ENCODE data around the gene APOBEC4. TPM values are rescaled to one million over a fixed set of nuclear protein-coding genes. Genes with fewer than 3 reads are reported as not detected.
"Not testable (repeated sequence)": the region's sequence is repeated elsewhere in the genome, so short reads cannot be mapped to it uniquely, and the experiment has no call there.

Gene APOBEC4
- total RNA-seq, 4 donors from 2014 or later, result not detected

DNA sequence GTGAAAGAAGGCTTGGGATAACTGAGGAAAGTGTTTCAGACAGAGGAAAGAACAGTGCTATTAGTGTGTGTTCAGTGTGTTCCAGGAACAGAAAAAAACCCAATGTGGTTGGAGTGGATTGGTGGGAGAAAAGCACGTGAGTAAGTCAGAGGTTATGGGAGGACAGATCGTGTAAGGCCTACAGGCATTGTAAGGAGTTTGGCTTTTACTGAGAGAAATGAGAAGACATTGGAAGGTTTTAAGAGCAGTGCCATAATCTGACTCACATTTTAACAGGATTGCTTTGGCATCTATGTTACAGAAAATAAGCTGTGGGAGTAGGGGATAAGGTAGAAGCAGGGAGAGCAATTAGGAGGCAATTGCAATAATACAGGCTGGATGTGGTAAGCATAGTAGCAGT, 22.4 kb downstream of the APOBEC4 start:
- intact Hi-C loops (cut with DNase I), result loop anchor here (10.0 kb wide), 1 partner anchor 156 kb away; the partner anchor contains the start of gene SMG7
- peaks cover 17 to 78% (median 17%) of the 10 kb centered on the region in 3 donors for H3K4me1 ChIP-seq
- no peaks in the 10 kb centered on the region for H3K9me3 ChIP-seq
- 39 to 44% methylated on average over 2 of the region's 2 CpGs for WGBS, 2 donors
- no peak for TF ChIP-seq POLR2A (IDR thresholded peaks at IDR 0.05)
- TF ChIP-seq, protein P1, sequence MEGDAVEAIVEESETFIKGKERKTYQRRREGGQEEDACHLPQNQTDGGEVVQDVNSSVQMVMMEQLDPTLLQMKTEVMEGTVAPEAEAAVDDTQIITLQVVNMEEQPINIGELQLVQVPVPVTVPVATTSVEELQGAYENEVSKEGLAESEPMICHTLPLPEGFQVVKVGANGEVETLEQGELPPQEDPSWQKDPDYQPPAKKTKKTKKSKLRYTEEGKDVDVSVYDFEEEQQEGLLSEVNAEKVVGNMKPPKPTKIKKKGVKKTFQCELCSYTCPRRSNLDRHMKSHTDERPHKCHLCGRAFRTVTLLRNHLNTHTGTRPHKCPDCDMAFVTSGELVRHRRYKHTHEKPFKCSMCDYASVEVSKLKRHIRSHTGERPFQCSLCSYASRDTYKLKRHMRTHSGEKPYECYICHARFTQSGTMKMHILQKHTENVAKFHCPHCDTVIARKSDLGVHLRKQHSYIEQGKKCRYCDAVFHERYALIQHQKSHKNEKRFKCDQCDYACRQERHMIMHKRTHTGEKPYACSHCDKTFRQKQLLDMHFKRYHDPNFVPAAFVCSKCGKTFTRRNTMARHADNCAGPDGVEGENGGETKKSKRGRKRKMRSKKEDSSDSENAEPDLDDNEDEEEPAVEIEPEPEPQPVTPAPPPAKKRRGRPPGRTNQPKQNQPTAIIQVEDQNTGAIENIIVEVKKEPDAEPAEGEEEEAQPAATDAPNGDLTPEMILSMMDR (IDR thresholded peaks at IDR 0.05), result no peak
- no peaks in the 10 kb centered on the region for H3K27me3 ChIP-seq
- H3K27ac ChIP-seq, result peak overlapping the region in 2 of 4 donors; percentile 18 to 19
- H3K4me3 ChIP-seq, result no peak overlapping the region
- DNase-seq, result no peak
- peaks cover 0 to 61% (median 4%) of the 10 kb centered on the region in 3 donors for H3K36me3 ChIP-seq

DNA sequence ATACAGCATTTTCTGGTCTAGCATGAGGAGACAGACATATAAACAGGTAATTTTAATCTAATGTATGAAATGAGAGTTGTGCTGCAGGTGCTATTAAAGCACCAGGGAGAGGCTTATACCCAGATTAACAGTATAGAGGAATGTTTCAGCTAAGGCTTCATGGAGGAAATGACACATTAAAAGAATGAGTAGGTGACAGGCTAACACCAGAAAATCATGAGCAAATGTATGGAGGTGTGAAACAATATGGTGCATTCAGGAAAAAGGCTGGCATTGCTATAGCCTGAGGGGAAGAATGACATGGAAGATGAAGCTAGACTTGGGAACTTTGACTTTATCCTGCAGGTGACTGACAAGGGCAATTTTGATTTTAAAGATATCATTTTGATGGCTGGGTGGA, 24.6 kb downstream of the APOBEC4 start:
- Histone ChIP-seq H3K9me3 (no peaks in the 10 kb centered on the region), H3K4me1 (peaks cover 17 to 74% (median 19%) of the 10 kb centered on the region in 3 donors), H3K4me3 (no peak overlapping the region), H3K27ac (no peak overlapping the region), H3K36me3 (peaks cover 0 to 81% (median 4%) of the 10 kb centered on the region in 3 donors), H3K27me3 (no peaks in the 10 kb centered on the region)
- intact Hi-C loops (cut with DNase I), result no loop called here
- DNase-seq, result no peak
- TF ChIP-seq POLR2A (IDR thresholded peaks at IDR 0.05), result no peak
- TF ChIP-seq, protein P1 (IDR thresholded peaks at IDR 0.05), result no peak

DNA sequence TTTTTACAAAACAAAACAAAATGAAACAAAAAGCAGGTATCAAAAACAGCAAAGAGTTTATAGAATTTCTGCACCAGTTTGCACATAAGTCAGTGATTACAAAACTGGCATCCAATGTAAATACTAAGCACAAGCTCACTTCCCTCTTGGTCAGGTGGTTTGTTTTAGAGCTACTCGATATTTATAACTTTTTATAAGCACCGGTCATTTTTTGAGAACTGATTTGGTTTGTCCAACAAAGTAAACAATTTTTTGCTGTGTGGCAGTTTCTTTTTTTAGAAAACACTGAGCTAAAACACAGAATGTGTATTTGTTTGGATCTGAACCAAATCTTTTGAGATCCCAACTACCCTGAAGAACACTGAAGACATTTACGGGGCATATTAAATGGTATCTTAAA, 26.9 kb downstream of the APOBEC4 start:
- DNase-seq; H3K9me3 ChIP-seq; H3K4me3 ChIP-seq; intact Hi-C loops (cut with DNase I); H3K27me3 ChIP-seq: not testable (repeated sequence)
- H3K27ac ChIP-seq, result peak overlapping the region in 1 of 4 donors; percentile 49
- 33 to 62% methylated on average over 3 of the region's 3 CpGs for WGBS, 2 donors
- H3K4me1 ChIP-seq, result peaks cover 3 to 61% (median 9%) of the 10 kb centered on the region in 3 donors
- peaks cover 0 to 76% (median 4%) of the 10 kb centered on the region in 3 donors for H3K36me3 ChIP-seq

DNA sequence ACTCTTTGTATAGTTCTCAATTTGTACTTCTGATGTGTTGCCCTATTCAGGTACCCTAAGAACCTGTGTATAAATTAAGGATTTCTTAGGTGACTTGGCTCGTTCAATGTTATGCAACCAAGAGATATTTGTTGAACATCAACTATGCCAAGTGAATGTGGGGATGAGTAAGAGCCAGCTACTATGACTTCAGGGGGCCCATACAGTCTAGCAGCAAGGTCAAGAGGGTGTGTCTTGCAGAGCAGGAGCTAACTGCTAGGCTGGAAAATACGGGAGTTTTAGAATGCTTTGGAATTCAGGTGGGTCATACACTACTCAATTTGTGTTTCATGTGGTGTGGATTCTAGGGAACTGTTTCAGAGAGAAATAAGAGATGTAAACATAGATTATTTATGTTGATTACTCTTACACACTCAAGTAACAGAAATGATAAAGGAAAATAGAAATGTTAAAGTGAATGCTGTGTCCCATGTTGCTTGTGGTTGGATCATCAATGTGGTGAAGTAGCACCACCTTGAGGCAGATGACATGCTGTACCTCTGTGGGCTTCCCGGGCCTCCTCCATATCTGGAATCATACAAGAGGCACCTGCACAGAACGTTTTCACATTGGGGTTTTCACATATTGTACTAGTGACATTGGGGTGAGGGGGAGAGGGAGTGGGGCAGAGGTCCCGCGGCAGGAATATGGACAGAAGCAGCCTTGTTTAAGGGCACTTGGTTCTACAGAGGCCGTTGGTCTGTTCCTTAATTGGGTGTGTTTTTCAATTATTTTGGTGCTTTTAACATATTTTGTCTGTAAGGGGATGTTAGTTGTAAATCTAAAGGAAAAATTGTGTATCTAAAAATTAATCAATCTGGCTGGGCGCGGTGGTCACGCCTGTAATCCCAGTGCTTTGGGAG, 30.0 kb downstream of the APOBEC4 start:
- peak overlapping the region in 3 of 4 donors; percentile 4 to 10 (median 6) for H3K27ac ChIP-seq
- whole genome bisulfite sequencing, 2 donors, result 53 to 56% methylated on average over 10 of the region's 10 CpGs
- H3K4me3 ChIP-seq, result no peak overlapping the region
- intact Hi-C loops (cut with DNase I), result no loop called here
- DNase-seq, result no peak
- H3K4me1 ChIP-seq, result peaks cover 0 to 35% (median 4%) of the 10 kb centered on the region in 3 donors
- TF ChIP-seq, protein P1 (IDR thresholded peaks at IDR 0.05), result peak; percentile 38 to 72 (median 48)
- no peak for TF ChIP-seq POLR2A (IDR thresholded peaks at IDR 0.05)
- H3K27me3 ChIP-seq, result no peaks in the 10 kb centered on the region
- H3K36me3 ChIP-seq, result peaks cover 0 to 45% (median 0%) of the 10 kb centered on the region in 3 donors
- H3K9me3 ChIP-seq, result no peaks in the 10 kb centered on the region

DNA sequence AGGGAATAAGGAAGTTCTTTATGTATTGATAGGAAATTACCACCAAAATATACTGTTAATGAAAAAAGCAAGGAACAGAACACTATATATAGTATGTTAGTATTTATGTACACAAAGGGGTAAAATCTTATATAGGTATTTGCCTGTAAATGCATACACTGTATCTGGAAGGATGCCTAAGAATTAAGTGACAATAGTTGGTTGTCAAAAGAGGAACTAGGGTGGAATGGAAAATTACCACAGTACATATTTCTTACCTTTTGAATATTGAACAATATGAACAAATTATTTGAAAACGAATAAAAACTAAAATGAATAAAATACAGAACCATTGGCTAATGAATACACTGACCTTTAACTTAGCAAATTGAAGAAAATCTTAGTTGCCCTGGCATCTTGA, 31.1 kb downstream of the APOBEC4 start:
- DNase-seq, result no peak
- intact Hi-C loops (cut with DNase I), result no loop called here

More for the DNA sequence above, 31.1 kb downstream of the APOBEC4 start:
- TF ChIP-seq, protein P1 (IDR thresholded peaks at IDR 0.05), result no peak
- no peak for TF ChIP-seq POLR2A (IDR thresholded peaks at IDR 0.05)
- H3K9me3 ChIP-seq, result no peaks in the 10 kb centered on the region
- H3K4me3 ChIP-seq, result no peak overlapping the region
- 47 to 59% methylated on average over 1 of the region's 1 CpG for WGBS, 2 donors
- H3K4me1 ChIP-seq, result peaks cover 0 to 27% (median 4%) of the 10 kb centered on the region in 3 donors
- no peak overlapping the region for H3K27ac ChIP-seq
- peaks cover 0 to 34% (median 0%) of the 10 kb centered on the region in 3 donors for H3K36me3 ChIP-seq
- H3K27me3 ChIP-seq, result no peaks in the 10 kb centered on the region

Data from esophagus squamous epithelium (tissue), 5 donors.